ENCODE data around the gene PIK3CD.

DNA sequence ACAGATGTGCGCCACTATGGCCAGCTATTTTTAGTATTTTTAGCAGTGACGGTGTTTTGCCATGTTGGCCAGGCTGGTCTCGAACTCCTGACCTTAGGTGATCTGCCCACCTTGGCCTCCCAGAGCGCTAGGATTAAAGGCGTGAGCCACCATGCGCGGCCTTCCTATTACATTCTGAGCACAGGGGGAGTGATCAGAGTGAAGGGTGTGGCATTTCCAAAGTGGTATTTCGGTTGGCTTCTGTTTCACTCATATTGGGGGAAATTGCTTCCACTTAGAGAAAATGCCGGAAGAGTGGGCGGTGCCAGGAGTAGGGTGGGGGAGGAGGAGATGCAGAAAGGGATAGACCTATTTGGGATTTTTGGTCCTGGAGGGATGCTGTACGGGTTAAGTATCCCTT, 4.3 kb downstream of the PIK3CD start:
- TF ChIP-seq, protein P1, sequence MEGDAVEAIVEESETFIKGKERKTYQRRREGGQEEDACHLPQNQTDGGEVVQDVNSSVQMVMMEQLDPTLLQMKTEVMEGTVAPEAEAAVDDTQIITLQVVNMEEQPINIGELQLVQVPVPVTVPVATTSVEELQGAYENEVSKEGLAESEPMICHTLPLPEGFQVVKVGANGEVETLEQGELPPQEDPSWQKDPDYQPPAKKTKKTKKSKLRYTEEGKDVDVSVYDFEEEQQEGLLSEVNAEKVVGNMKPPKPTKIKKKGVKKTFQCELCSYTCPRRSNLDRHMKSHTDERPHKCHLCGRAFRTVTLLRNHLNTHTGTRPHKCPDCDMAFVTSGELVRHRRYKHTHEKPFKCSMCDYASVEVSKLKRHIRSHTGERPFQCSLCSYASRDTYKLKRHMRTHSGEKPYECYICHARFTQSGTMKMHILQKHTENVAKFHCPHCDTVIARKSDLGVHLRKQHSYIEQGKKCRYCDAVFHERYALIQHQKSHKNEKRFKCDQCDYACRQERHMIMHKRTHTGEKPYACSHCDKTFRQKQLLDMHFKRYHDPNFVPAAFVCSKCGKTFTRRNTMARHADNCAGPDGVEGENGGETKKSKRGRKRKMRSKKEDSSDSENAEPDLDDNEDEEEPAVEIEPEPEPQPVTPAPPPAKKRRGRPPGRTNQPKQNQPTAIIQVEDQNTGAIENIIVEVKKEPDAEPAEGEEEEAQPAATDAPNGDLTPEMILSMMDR (conservative IDR thresholded peaks at IDR 0.05; ENCODE audit: low read depth, low read length) = no peak
- TF ChIP-seq EZH2 (IDR thresholded peaks at IDR 0.05; ENCODE audit: low read length, unreplicated experiment) = no peak
